ENCODE data around the gene TMC2. TPM values are rescaled to one million over a fixed set of nuclear protein-coding genes. Genes with fewer than 3 reads are reported as not detected.

TMC2 gene
- total and polyA plus RNA-seq, 10 donors = 0.07 to 1.2 (median 0.13) TPM; not detected in 2

- Histone ChIP-seq H3K4me1 (peaks cover 9 to 25% (median 20%) of the 10 kb centered on the region in 6 donors), H3K27me3 (replicated peaks in 1 of 7) (peaks cover 0 to 4% (median 0%) of the 10 kb centered on the region in 7 donors), H3K9me3 (no peaks in the 10 kb centered on the region), H3K4me3 (peak overlapping the region; percentile 70 to 96 (median 84)), H3K27ac (peak overlapping the region; percentile 84 to 96 (median 90)), H3K36me3 (no peaks in the 10 kb centered on the region)
- DNase-seq = no peak
- 14 to 26% (median 17%) methylated on average over 22 of the region's 22 CpGs for WGBS, 5 donors
- TF ChIP-seq CTCF (IDR thresholded peaks at IDR 0.05 in 8 of 11, conservative IDR thresholded peaks at IDR 0.05 in 3 of 11) = no peak
- TF ChIP-seq POLR2A (IDR thresholded peaks at IDR 0.05) = no peak
- no peak for TF ChIP-seq POLR2AphosphoS5 (IDR thresholded peaks at IDR 0.05)
- intact Hi-C loops (cut with DNase I; ENCODE audit: low total_unique reads) = no loop called here
These were observed 28.3 kb upstream of the TMC2 start for GRCh38 chr20:2507875-2508630.

GRCh38 chr20:2508631-2509467 lies 27.5 kb upstream of the TMC2 start, which contains the start of gene ZNF343:
ZNF343 (minus strand) TSS chr20:2508915; CDS start chr20:2493895, 15,020 bp downstream.
- Histone ChIP-seq H3K27me3 (replicated peaks in 1 of 7) (peaks cover 0 to 4% (median 0%) of the 10 kb centered on the region in 7 donors), H3K36me3 (no peaks in the 10 kb centered on the region), H3K4me3 (peak within 1 kb of the TSS; percentile 70 to 96 (median 84)), H3K27ac (peak within 1 kb of the TSS; percentile 84 to 96 (median 90)), H3K4me1 (peaks cover 9 to 25% (median 20%) of the 10 kb centered on the region in 6 donors), H3K9me3 (no peaks in the 10 kb centered on the region)
- TF ChIP-seq POLR2AphosphoS5 (IDR thresholded peaks at IDR 0.05) (peak; percentile 86 to 91 (median 90)), CTCF (IDR thresholded peaks at IDR 0.05 in 8 of 11, conservative IDR thresholded peaks at IDR 0.05 in 3 of 11) (peak in 1 of 11 experiments; percentile 21), POLR2A (IDR thresholded peaks at IDR 0.05) (peak in 1 of 3 donors; percentile 42)
- intact Hi-C loops (cut with DNase I; ENCODE audit: low total_unique reads) = no loop called here
- 1 to 2% (median 1%) methylated on average over 48 to 53 of the region's 53 CpGs for WGBS, 5 donors
- peak; percentile 93 for DNase-seq

GRCh38 chr20:2509468-2509781 lies 26.9 kb upstream of the TMC2 start:
- WGBS, 5 donors = 67 to 82% (median 74%) methylated on average over 9 of the region's 9 CpGs
- DNase-seq = no peak
- Histone ChIP-seq H3K9me3 (no peaks in the 10 kb centered on the region), H3K27me3 (replicated peaks in 1 of 7) (peaks cover 0 to 4% (median 0%) of the 10 kb centered on the region in 7 donors), H3K4me3 (peak overlapping the region; percentile 70 to 96 (median 84)), H3K36me3 (no peaks in the 10 kb centered on the region), H3K4me1 (peaks cover 9 to 25% (median 20%) of the 10 kb centered on the region in 6 donors), H3K27ac (peak overlapping the region; percentile 84 to 96 (median 90))
- TF ChIP-seq CTCF (IDR thresholded peaks at IDR 0.05 in 8 of 11, conservative IDR thresholded peaks at IDR 0.05 in 3 of 11) (peak in 1 of 11 experiments; percentile 1), POLR2A (IDR thresholded peaks at IDR 0.05) (no peak)
- intact Hi-C loops (cut with DNase I; ENCODE audit: low total_unique reads) = no loop called here

Measured in spleen (tissue), 11 donors.